Measurements from ENCODE around the gene IL17A.
"Not testable (repeated sequence)": the region's sequence is repeated elsewhere in the genome, so short reads cannot be mapped to it uniquely, and the experiment has no call there.

Gene IL17A

DNA sequence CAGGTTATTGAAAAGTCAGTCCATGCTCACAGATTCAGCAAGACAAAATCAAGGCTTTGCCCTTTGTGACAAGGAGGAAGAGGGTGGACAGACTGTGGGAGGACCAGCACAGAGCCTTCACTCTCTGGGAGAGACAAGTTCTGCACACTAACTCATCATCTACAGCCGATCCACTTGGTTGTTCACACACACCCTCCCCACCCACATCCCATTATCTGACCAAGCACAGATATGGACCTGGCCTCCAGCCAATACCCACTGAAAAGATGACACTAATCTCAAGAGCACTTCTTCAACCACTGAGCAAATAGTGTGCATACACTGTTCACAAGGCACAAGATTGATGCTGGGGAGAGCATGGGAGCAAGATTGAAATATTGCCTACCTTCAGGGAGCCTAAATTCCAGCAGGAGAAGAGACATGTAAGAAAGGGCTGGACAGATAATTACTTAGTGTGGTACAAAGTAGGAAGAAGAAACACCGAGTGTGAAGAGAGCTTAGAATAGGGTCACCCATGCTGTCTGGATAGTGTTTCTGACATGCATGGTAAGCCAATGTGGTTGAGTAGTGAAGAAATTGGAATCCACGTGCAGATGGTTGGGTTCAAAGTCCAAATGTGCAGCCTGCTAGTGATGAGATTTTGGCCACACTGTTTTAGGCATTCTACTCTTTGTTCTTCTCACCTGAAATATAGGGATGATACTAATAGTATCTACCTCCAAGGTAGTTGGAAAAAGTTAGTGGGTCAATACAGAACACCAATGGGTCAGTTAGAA lies 21.7 kb upstream of the IL17A start:
- peak in 1 of 2 experiments; percentile 2 for DNase-seq

DNA sequence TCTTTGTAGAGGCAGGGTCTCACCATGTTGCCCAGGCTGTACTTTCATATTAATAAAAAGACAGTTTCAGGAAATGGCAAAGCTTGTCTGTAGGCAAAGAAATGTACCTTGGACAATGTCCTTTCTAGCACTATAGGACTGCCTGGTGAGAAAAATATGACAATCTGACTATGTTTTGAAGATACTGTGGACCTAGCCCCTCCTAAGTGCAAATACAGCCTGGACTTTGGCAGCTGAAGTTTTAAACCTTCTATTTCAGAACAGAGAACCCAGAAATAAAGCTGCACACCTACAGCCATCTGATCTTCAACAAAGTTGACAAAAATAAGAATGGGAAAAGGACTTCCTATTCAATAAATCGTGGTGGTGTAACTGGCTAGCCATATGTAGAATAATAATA lies 18.9 kb upstream of the IL17A start:
- no peak for DNase-seq

DNA sequence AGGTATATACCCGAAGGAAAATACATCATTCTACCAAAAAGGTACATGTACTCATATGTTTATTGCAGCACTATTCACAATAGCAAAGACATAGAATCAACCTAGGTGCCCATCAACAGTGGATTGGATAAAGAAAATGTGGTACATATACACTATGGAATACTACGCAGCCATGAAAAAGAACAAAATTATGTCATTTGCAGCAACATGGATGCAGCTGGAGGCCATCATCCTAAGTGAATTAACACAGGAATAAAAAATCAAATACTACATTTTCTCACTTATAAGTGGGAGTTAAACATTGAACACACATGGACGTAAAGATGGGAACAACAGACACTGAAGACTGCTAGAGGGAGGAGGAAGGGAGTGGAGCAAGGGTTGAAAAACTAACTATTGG lies 17.8 kb upstream of the IL17A start:
- not testable (repeated sequence) for DNase-seq

GRCh38 chr6:52174118-52174517 lies 12.1 kb upstream of the IL17A start:
- no peak for DNase-seq

DNA sequence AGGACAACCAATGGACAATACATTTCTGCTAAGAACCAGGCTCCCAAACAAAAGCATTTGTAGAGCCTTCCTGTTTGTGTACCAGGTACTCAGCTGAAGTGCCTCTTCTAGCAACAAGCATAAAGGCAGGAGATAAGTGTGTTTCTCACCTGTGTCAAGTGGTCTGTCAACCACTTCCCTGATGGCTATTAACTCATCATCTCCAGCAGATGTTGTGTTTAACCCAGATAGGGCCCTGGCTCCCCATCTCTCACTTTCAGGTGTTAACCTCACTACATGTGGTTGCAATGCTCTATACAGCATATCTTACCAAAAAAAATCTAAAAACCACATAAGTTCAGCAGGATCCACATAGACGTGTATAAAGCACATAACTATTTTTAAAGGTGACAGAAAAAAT lies 9.6 kb upstream of the IL17A start:
- DNase-seq, result peak; percentile 36 to 41

DNA sequence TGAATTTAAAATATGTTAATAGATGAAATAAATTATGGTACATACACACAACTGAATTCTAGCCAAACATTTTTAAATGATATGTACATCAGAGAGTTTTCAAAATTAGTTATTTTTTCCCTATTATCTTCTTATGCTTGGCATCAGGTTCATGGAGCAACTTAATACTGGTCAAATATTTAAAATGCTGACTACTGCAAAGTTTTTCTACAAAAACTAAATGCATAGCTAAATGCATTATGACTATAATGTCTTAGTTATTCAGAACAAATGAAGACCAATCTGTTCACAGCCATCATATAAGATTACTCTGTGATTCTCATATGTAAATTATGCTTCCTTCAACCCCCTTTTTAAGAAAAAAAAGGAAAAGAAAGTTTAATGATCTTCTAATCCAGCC lies 8.2 kb upstream of the IL17A start:
- no peak for DNase-seq

- no peak for DNase-seq
Observed at GRCh38 chr6:52180787-52181558, 5.2 kb upstream of the IL17A start.

GRCh38 chr6:52183131-52183713 lies 3.0 kb upstream of the IL17A start:
- no peak for DNase-seq

- DNase-seq, result no peak
Observed at GRCh38 chr6:52186480-52186879, 305 bp downstream of the IL17A start.

GRCh38 chr6:52187098-52187497 lies 923 bp downstream of the IL17A start:
- no peak for DNase-seq

DNA sequence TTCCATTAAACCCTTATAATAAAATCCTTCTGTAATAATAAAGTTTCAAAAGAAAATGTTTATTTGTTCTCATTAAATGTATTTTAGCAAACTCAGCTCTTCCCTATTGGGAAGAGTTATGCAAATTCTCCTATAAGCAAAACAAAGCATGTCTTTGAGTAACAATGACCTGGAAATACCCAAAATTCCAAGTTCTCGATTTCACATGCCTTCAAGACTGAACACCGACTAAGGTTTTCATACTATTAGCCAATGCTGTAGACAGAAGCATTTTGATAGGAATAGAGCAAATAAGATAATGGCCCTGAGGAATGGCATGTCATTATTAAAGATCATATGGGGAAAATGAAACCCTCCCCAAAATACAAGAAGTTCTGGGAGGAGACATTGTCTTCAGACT lies 3.8 kb downstream of the IL17A start:
- DNase-seq, result no peak

GRCh38 chr6:52190409-52190808 lies 4.2 kb downstream of the IL17A start:
- no peak for DNase-seq

DNA sequence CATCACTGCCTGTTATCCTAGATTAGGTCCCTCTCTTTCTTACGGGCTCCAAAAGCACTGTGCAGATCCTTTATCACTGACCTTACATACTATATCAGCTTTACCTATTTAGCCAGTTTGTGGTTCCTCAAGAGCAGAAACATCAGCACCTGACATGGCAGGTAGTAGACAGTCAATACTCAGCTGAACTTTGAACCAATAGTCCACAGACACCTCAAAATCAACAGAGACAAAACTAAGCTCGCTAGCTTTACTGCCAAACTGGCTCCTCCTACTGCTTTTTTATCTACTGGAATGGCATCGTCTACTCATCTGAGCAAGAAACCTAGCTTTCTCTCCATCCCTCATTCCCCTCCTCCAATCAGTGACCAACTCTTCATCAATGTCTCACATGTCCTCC lies 5.6 kb downstream of the IL17A start:
- no peak for DNase-seq

GRCh38 chr6:52195886-52196285 lies 9.7 kb downstream of the IL17A start:
- no peak for DNase-seq

- DNase-seq, result not testable (repeated sequence)
Observed at GRCh38 chr6:52200088-52200487, 13.9 kb downstream of the IL17A start.

GRCh38 chr6:52201046-52201445 lies 14.9 kb downstream of the IL17A start:
- no peak for DNase-seq

DNA sequence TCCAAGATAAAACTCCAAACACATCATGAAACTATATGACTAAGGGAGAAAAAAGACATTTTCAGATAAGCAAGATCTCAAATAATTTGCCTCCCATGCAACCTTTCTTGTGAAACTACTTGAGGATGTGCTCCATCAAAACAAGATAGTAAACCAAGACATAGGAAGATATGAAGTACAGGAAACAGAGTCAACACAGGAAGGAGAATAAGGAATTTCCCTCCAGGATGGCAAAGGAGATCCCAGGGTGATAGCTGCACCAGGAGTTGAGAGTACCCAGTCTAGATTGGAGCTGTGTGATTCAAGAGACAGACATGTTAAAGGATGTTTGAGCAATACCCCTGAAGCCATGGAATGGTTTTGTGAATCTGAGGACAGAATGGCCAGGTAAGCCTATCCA lies 15.3 kb downstream of the IL17A start:
- DNase-seq, result no peak

DNA sequence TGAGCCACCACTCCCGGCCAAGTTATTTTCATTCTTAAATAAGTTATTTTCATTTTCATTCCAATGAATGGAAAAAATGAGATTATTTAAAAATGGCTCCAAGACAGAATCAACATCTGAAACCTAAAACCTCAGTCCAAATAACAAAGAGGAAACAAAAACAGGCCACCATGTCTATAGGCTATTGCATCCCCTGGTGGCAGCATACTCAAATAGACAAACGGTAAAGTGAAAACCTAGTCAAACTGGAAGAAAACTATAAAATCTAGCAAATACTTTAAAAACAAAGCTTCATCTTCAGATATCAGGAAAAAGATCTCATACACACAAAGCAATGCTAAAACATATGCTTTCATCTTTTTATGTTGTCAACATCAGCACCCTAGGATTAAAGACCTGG lies 20.9 kb downstream of the IL17A start:
- DNase-seq, result no peak

DNA sequence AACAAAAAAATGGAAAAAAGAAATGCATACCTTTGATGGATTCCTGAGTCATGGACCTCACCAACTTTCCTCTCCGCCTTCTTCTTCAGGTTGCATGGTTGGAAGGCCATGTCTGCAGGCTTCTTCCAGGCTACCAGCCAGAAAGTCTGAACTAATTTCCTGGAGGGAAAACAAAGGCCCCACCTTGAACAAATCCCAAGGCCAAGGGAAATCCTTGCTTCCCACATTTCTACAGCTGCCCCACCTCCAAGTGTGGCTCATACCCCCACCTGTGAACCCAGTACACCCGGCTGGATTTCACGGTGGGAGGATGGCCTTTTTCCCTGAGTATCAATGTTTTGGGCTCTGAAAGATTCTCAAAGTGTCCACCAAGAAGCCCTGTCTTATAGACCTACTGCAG lies 22.4 kb downstream of the IL17A start:
- DNase-seq, result no peak

DNA sequence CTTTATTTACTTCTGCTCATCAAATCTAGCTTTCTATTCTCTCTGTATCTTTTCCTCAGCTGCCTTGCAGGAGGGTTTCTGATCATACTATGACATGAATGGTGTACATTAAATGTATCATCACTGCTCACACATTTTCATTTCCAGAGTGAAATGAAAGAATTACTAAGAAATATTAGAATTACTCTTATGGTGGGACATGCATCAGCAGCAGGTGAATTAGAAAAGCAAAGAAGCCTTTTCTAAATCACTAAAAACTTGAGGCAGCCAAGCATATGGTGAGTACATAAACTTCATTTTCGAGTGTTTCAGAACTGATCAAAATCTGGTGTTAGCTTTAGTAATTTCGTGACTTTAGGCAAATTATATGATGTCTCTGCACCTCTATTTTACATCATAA lies 23.6 kb downstream of the IL17A start:
- no peak for DNase-seq

DNA sequence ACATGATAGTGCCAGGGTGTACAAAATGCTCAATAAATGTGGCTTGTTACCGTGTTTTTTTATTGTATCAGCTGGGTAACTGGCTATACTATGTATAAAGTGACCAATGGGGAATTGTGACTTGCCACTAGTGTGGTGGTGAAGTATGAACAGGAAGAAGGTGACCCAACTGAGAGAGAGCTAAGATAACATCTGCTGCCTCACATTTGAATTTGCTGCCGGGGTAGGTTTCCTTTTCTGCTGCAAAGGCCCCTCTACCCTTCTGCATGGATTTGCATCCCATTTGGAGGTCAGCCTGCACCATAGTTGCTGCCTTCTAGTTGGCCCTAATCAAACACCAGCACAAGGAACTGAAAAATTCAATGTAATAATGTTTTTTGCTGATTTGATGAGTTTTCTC lies 24.1 kb downstream of the IL17A start:
- no peak for DNase-seq

DNA sequence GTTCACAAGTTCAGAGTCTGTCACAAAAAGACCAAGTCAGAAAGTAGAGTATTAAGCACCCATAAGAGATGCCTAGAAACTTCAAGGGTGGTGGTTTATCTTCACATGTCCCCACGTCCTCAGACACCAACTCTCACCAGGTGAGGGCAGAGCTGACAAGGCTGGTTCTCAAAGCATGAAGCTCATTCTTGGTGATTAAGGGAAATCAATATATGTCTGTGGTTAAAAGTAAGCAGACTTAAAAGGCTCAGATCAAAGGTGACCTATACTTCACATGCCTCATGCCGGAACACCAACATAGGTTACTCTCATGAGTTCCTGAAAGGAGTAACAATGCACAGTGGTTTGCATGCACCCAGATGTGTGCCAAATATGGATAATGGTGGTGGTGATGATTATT lies 27.0 kb downstream of the IL17A start:
- DNase-seq, result no peak

DNA sequence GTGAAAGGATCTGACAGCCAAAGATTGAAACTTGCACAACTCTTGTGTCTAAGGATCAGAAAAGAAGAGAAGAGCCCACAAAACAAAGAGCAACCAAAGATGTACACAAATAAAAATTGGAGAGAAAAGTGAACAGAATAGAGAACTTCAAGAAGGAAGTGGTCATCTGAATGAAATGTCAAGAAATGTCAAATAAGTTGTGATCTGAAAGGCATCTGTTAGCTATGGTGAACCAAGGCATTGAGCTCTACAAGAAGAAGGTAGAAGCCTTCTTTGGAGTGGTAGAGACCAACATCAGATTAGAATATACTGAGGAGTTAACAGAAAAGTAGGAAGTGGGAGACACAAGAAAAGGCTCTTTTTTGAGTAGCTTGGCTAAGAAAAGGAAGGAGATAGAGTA lies 29.6 kb downstream of the IL17A start:
- no peak for DNase-seq

GRCh38 chr6:52216932-52217575 lies 30.9 kb downstream of the IL17A start:
- DNase-seq, result no peak
